ENCODE results near the gene NAP1L4. TPM values are rescaled to one million over a fixed set of nuclear protein-coding genes. Genes with fewer than 3 reads are reported as not detected.

The NAP1L4 gene
- total RNA-seq (2021) (169 and 184 TPM in 2 replicates), Bru-seq, nascent RNA (percentile 95 among the genes with signal in this experiment), BruChase-seq, experiment 1, labeled RNA remaining after a 2-hour chase (percentile 98 among the genes with signal in this experiment), BruChase-seq, experiment 2, labeled RNA remaining after a 6-hour chase (percentile 95 among the genes with signal in this experiment)
- long read RNA-seq, transcript NAP1L4-222 (15 exons, 2,479 nt) = major isoform, 148 of 333 reads
- long read RNA-seq, transcript NAP1L4-201 (16 exons, 2,511 nt) = minor isoform, 53 of 333 reads
- long read RNA-seq, partial matches to known transcripts = 41 of 333 reads
- long read RNA-seq, other reads (novel, unspliced or antisense) = 89 of 333 reads

- H3K4me1 ChIP-seq (ENCODE audit: insufficient read depth, low read length, poor library complexity, severe bottlenecking) = peaks cover 24% of the 10 kb centered on the region
- no peaks in the 10 kb centered on the region for H3K9me3 ChIP-seq (ENCODE audit: low read depth, low read length, poor library complexity, severe bottlenecking)
- no peak for TF ChIP-seq CTCF (conservative IDR thresholded peaks at IDR 0.05; ENCODE audit: low read depth, low read length)
- no peak for TF ChIP-seq EZH2 (IDR thresholded peaks at IDR 0.05; ENCODE audit: borderline replicate concordance, low read depth, low read length, poor library complexity, severe bottlenecking)
- BruUV-seq (replicated peaks) = TSS peak; percentile 87
- DNase-seq (ENCODE audit: low spot score) = peak; percentile 98
- peak within 1 kb of the TSS; percentile 87 for H3K27ac ChIP-seq (ENCODE audit: low read depth, low read length, poor library complexity, severe bottlenecking)
- ChIA-PET POLR2A (ENCODE audit: low non-redundant PET) (interaction anchor here (0.5 to 0.6 kb wide), 2 partner anchors 65 to 103 kb away, joined by 3 read pairs; partner anchors contain the start of gene CARS1), CTCF (no interaction called here)
- H3K4me3 ChIP-seq (ENCODE audit: low read depth, low read length, poor library complexity, severe bottlenecking) = peak within 1 kb of the TSS; percentile 96
- intact Hi-C loops (cut with micrococcal nuclease; ENCODE audit: unreplicated experiment) = no loop called here
- H3K36me3 ChIP-seq (ENCODE audit: insufficient read depth, low read length, poor library complexity, severe bottlenecking) = no peaks in the 10 kb centered on the region
- H3K27me3 ChIP-seq (replicated peaks; ENCODE audit: insufficient read depth, low read depth, low read length, poor library complexity) = no peaks in the 10 kb centered on the region
Measured at GRCh38 chr11:2992234-2992996, at the start of gene NAP1L4. NAP1L4 (minus strand) TSS chr11:2992329; CDS start chr11:2979220, 13,109 bp downstream.

GRCh38 chr11:3040881-3041280 lies 48.8 kb upstream of the NAP1L4 start:
- POLR2A ChIA-PET (ENCODE audit: low non-redundant PET) = no interaction called here
- peaks cover 70% of the 10 kb centered on the region for H3K36me3 ChIP-seq (ENCODE audit: insufficient read depth, low read length, poor library complexity, severe bottlenecking)
- BruUV-seq (replicated peaks) = no TSS peak

GRCh38 chr11:3037945-3038271 lies 45.8 kb upstream of the NAP1L4 start:
- H3K36me3 ChIP-seq (ENCODE audit: insufficient read depth, low read length, poor library complexity, severe bottlenecking) = peaks cover 76% of the 10 kb centered on the region
- POLR2A ChIA-PET (ENCODE audit: low non-redundant PET) = no interaction called here

More at GRCh38 chr11:3040881-3041280, 48.8 kb upstream of the NAP1L4 start:
- TF ChIP-seq CTCF (conservative IDR thresholded peaks at IDR 0.05; ENCODE audit: low read depth, low read length) (no peak), EZH2 (IDR thresholded peaks at IDR 0.05; ENCODE audit: borderline replicate concordance, low read depth, low read length, poor library complexity, severe bottlenecking) (no peak)
- Histone ChIP-seq H3K4me3 (ENCODE audit: low read depth, low read length, poor library complexity, severe bottlenecking) (no peak overlapping the region), H3K9me3 (ENCODE audit: low read depth, low read length, poor library complexity, severe bottlenecking) (no peaks in the 10 kb centered on the region), H3K4me1 (ENCODE audit: insufficient read depth, low read length, poor library complexity, severe bottlenecking) (no peaks in the 10 kb centered on the region), H3K27ac (ENCODE audit: low read depth, low read length, poor library complexity, severe bottlenecking) (no peak overlapping the region), H3K27me3 (replicated peaks; ENCODE audit: insufficient read depth, low read depth, low read length, poor library complexity) (no peaks in the 10 kb centered on the region)
- CTCF ChIA-PET = no interaction called here
- intact Hi-C loops (cut with micrococcal nuclease; ENCODE audit: unreplicated experiment) = no loop called here
- DNase-seq (ENCODE audit: low spot score) = no peak

More at GRCh38 chr11:3037945-3038271, 45.8 kb upstream of the NAP1L4 start:
- Histone ChIP-seq H3K4me1 (ENCODE audit: insufficient read depth, low read length, poor library complexity, severe bottlenecking) (no peaks in the 10 kb centered on the region), H3K9me3 (ENCODE audit: low read depth, low read length, poor library complexity, severe bottlenecking) (no peaks in the 10 kb centered on the region), H3K27me3 (replicated peaks; ENCODE audit: insufficient read depth, low read depth, low read length, poor library complexity) (no peaks in the 10 kb centered on the region), H3K27ac (ENCODE audit: low read depth, low read length, poor library complexity, severe bottlenecking) (no peak overlapping the region), H3K4me3 (ENCODE audit: low read depth, low read length, poor library complexity, severe bottlenecking) (no peak overlapping the region)
- intact Hi-C loops (cut with micrococcal nuclease; ENCODE audit: unreplicated experiment) = loop anchor here (1.0 to 10.0 kb wide), 3 partner anchors 54 to 377 kb away; no protein-coding TSS in a partner anchor
- BruUV-seq (replicated peaks) = no TSS peak
- no peak for DNase-seq (ENCODE audit: low spot score)
- TF ChIP-seq EZH2 (IDR thresholded peaks at IDR 0.05; ENCODE audit: borderline replicate concordance, low read depth, low read length, poor library complexity, severe bottlenecking) = no peak
- no peak for TF ChIP-seq CTCF (conservative IDR thresholded peaks at IDR 0.05; ENCODE audit: low read depth, low read length)
- CTCF ChIA-PET = interaction anchor here (1.4 to 1.7 kb wide), 2 partner anchors 9 to 54 kb away, joined by 13 to 29 read pairs; no protein-coding TSS in a partner anchor
